ENCODE results near the gene DYRK1B. TPM values are rescaled to one million over a fixed set of nuclear protein-coding genes. Genes with fewer than 3 reads are reported as not detected.

Gene DYRK1B
- total RNA-seq, 1 experiment from 2014 or later = 11.8 TPM

- H3K4me3 Mint-ChIP-seq (ENCODE audit: unreplicated experiment) = no peak overlapping the region
- H3K27ac Mint-ChIP-seq (ENCODE audit: low read depth, unreplicated experiment) = no peak overlapping the region
- BruUV-seq (replicated peaks) = no TSS peak
- H3K4me1 Mint-ChIP-seq (ENCODE audit: insufficient read depth, unreplicated experiment) = no peaks in the 10 kb centered on the region
- POLR2A ChIA-PET = interaction anchor here (0.6 kb wide), 1 partner anchor 51 kb away, joined by 3 read pairs; no protein-coding TSS in a partner anchor
- no peaks in the 10 kb centered on the region for H3K36me3 Mint-ChIP-seq (ENCODE audit: insufficient read depth, unreplicated experiment)
- intact Hi-C loops (cut with micrococcal nuclease) = no loop called here
- H3K27me3 Mint-ChIP-seq (ENCODE audit: insufficient read depth, unreplicated experiment) = peaks cover 22% of the 10 kb centered on the region
- H3K9me3 Mint-ChIP-seq (ENCODE audit: unreplicated experiment) = no peaks in the 10 kb centered on the region
- CTCF ChIA-PET = interaction anchor here (0.6 kb wide), 1 partner anchor 1773 kb away, joined by 3 read pairs; no protein-coding TSS in a partner anchor
- no peak for TF ChIP-seq CTCF (IDR thresholded peaks at IDR 0.05; ENCODE audit: unreplicated experiment)
- no peak for DNase-seq (ENCODE audit: unreplicated experiment)
Measured at GRCh38 chr19:39805104-39805503, 28.9 kb downstream of the DYRK1B start.

- Mint-ChIP-seq H3K9me3 (ENCODE audit: unreplicated experiment) (no peaks in the 10 kb centered on the region), H3K27me3 (ENCODE audit: insufficient read depth, unreplicated experiment) (peaks cover 38% of the 10 kb centered on the region), H3K4me3 (ENCODE audit: unreplicated experiment) (no peak overlapping the region), H3K4me1 (ENCODE audit: insufficient read depth, unreplicated experiment) (no peaks in the 10 kb centered on the region), H3K36me3 (ENCODE audit: insufficient read depth, unreplicated experiment) (no peaks in the 10 kb centered on the region), H3K27ac (ENCODE audit: low read depth, unreplicated experiment) (no peak overlapping the region)
- ChIA-PET CTCF (interaction anchor here (1.0 to 1.5 kb wide), 2 partner anchors 10 to 40 kb away, joined by 3 to 5 read pairs; no protein-coding TSS in a partner anchor), POLR2A (interaction anchor here (0.6 to 1.1 kb wide), 3 partner anchors 11 to 406 kb away, joined by 3 read pairs; partner anchors contain the start of gene DYRK1B)
- BruUV-seq (replicated peaks) = no TSS peak
- no peak for DNase-seq (ENCODE audit: unreplicated experiment)
- no peak for TF ChIP-seq CTCF (IDR thresholded peaks at IDR 0.05; ENCODE audit: unreplicated experiment)
- intact Hi-C loops (cut with micrococcal nuclease) = no loop called here
Measured at GRCh38 chr19:39802958-39803357, 31.0 kb downstream of the DYRK1B start.

GRCh38 chr19:39797083-39797482 is 36.9 kb downstream of the DYRK1B start:
- TF ChIP-seq CTCF (IDR thresholded peaks at IDR 0.05; ENCODE audit: unreplicated experiment) = no peak
- intact Hi-C loops (cut with micrococcal nuclease) = no loop called here
- Mint-ChIP-seq H3K9me3 (ENCODE audit: unreplicated experiment) (no peaks in the 10 kb centered on the region), H3K27me3 (ENCODE audit: insufficient read depth, unreplicated experiment) (peaks cover 50% of the 10 kb centered on the region), H3K27ac (ENCODE audit: low read depth, unreplicated experiment) (no peak overlapping the region), H3K4me3 (ENCODE audit: unreplicated experiment) (no peak overlapping the region), H3K36me3 (ENCODE audit: insufficient read depth, unreplicated experiment) (no peaks in the 10 kb centered on the region), H3K4me1 (ENCODE audit: insufficient read depth, unreplicated experiment) (no peaks in the 10 kb centered on the region)
- no TSS peak for BruUV-seq (replicated peaks)
- ChIA-PET POLR2A (no interaction called here), CTCF (interaction anchor here (1.4 kb wide), 1 partner anchor 174 kb away, joined by 3 read pairs; the partner anchor contains the start of gene PSMC4)
- no peak for DNase-seq (ENCODE audit: unreplicated experiment)

- ChIA-PET POLR2A (no interaction called here), CTCF (interaction anchor here (0.7 kb wide), 2 partner anchors 45 to 305 kb away, joined by 3 to 4 read pairs; no protein-coding TSS in a partner anchor)
- no peak overlapping the region for H3K27ac Mint-ChIP-seq (ENCODE audit: low read depth, unreplicated experiment)
- no peaks in the 10 kb centered on the region for H3K36me3 Mint-ChIP-seq (ENCODE audit: insufficient read depth, unreplicated experiment)
- BruUV-seq (replicated peaks) = no TSS peak
- H3K4me1 Mint-ChIP-seq (ENCODE audit: insufficient read depth, unreplicated experiment) = no peaks in the 10 kb centered on the region
- H3K9me3 Mint-ChIP-seq (ENCODE audit: unreplicated experiment) = no peaks in the 10 kb centered on the region
- no peak for DNase-seq (ENCODE audit: unreplicated experiment)
- intact Hi-C loops (cut with micrococcal nuclease) = no loop called here
- no peak for TF ChIP-seq CTCF (IDR thresholded peaks at IDR 0.05; ENCODE audit: unreplicated experiment)
- peaks cover 50% of the 10 kb centered on the region for H3K27me3 Mint-ChIP-seq (ENCODE audit: insufficient read depth, unreplicated experiment)
- no peak overlapping the region for H3K4me3 Mint-ChIP-seq (ENCODE audit: unreplicated experiment)
Measured at GRCh38 chr19:39796000-39796498, 37.9 kb downstream of the DYRK1B start.

All from MCF 10A (cell line).